Right atrium auricular region (tissue), 2 donors: Measurements from ENCODE around the gene ACTR2. TPM values are rescaled to one million over a fixed set of nuclear protein-coding genes. Genes with fewer than 3 reads are reported as not detected.
"Not testable (repeated sequence)": the region's sequence is repeated elsewhere in the genome, so short reads cannot be mapped to it uniquely, and the experiment has no call there.

Experiments used
- DNase-seq: peaks from one replicate; pipeline ENCODE4 v3.0.0-alpha.2; 2019; ENCODE audit warnings: low spot score
- H3K27ac ChIP-seq, 2 donors: fragments of 200-600 bp; sonication (generic); 1 replicate in 1 of 2; 2 replicates in 1 of 2; pipeline ENCODE4 v1.5.1; 2016 to 2019
- H3K27me3 ChIP-seq, 2 donors: fragments of 200-600 bp; sonication (generic); one replicate each; pipeline versions ENCODE4 v1.5.1 to v1.6.0; 2017 to 2019
- H3K36me3 ChIP-seq: fragments of 200-600 bp; sonication (generic); one replicate; pipeline ENCODE4 v1.5.1; 2016
- H3K4me1 ChIP-seq, 2 donors: fragments of 200-600 bp; sonication (generic); one replicate each; pipeline versions ENCODE4 v1.5.1 to v1.6.0; 2017 to 2019
- H3K4me3 ChIP-seq, 2 donors: fragments of 200-600 bp; sonication (generic); 1 replicate in 1 of 2; 2 replicates in 1 of 2; pipeline ENCODE4 v1.5.1; 2017 to 2019; ENCODE audit warnings: mild to moderate bottlenecking in 1 of 2, moderate library complexity in 1 of 2
- H3K9me3 ChIP-seq, 2 donors: fragments of 200-600 bp; sonication (generic); one replicate each; pipeline ENCODE4 v1.5.1; 2019
- CTCF ChIP-seq, 2 donors: fragments of 200-600 bp; sonication (generic); IDR thresholded peaks; one replicate each; pipeline ENCODE4 v1.5.1; 2019; ENCODE audit warnings: antibody characterized with exemption in 2 of 2
- total RNA-seq, 2 donors: library from RNA; depleted of rRNA; stranded (reverse); fragments of >200 nt; gene quantifications; one replicate each; pipeline ENCODE4 v1.1.0, GENCODE V29; 2016

The ACTR2 gene
- total RNA-seq, 2 donors from 2014 or later: 41.2 to 45.5 TPM

- H3K27me3 ChIP-seq: no peaks in the 10 kb centered on the region
- H3K9me3 ChIP-seq: no peaks in the 10 kb centered on the region
- peak in 1 of 2 donors; percentile 29 for TF ChIP-seq CTCF (IDR thresholded peaks at IDR 0.05)
- no peak overlapping the region for H3K27ac ChIP-seq
- peaks cover 7% of the 10 kb centered on the region for H3K36me3 ChIP-seq
- no peak for DNase-seq
- no peaks in the 10 kb centered on the region for H3K4me1 ChIP-seq
- no peak overlapping the region for H3K4me3 ChIP-seq
These were observed 28.4 kb downstream of the ACTR2 start for GRCh38 chr2:65256054-65256453.

- not testable (repeated sequence) for H3K4me1 ChIP-seq, H3K9me3 ChIP-seq, H3K4me3 ChIP-seq, H3K27ac ChIP-seq, DNase-seq, H3K27me3 ChIP-seq
- peaks cover 14% of the 10 kb centered on the region for H3K36me3 ChIP-seq
These were observed 30.2 kb downstream of the ACTR2 start for GRCh38 chr2:65257866-65258265.

- Histone ChIP-seq H3K27me3 (no peaks in the 10 kb centered on the region), H3K4me1 (peaks cover 0 to 8% of the 10 kb centered on the region in 2 donors)
These were observed 34.0 kb downstream of the ACTR2 start for GRCh38 chr2:65261676-65262075.

GRCh38 chr2:65263262-65263661, 35.6 kb downstream of the ACTR2 start:
- Histone ChIP-seq H3K27me3 (no peaks in the 10 kb centered on the region), H3K36me3 (peaks cover 19% of the 10 kb centered on the region), H3K27ac (no peak overlapping the region), H3K9me3 (no peaks in the 10 kb centered on the region), H3K4me3 (no peak overlapping the region), H3K4me1 (peaks cover 0 to 8% of the 10 kb centered on the region in 2 donors)
- no peak for TF ChIP-seq CTCF (IDR thresholded peaks at IDR 0.05)
- no peak for DNase-seq

More at GRCh38 chr2:65261676-65262075, 34.0 kb downstream of the ACTR2 start:
- DNase-seq: no peak
- peaks cover 7% of the 10 kb centered on the region for H3K36me3 ChIP-seq
- no peak overlapping the region for H3K4me3 ChIP-seq
- TF ChIP-seq CTCF (IDR thresholded peaks at IDR 0.05): no peak
- H3K9me3 ChIP-seq: no peaks in the 10 kb centered on the region
- no peak overlapping the region for H3K27ac ChIP-seq

GRCh38 chr2:65263986-65264385, 36.4 kb downstream of the ACTR2 start:
- Histone ChIP-seq H3K27me3 (no peaks in the 10 kb centered on the region), H3K27ac (no peak overlapping the region), H3K4me3 (no peak overlapping the region), H3K4me1 (peaks cover 0 to 8% of the 10 kb centered on the region in 2 donors), H3K9me3 (no peaks in the 10 kb centered on the region), H3K36me3 (peaks cover 22% of the 10 kb centered on the region)
- no peak for DNase-seq
- TF ChIP-seq CTCF (IDR thresholded peaks at IDR 0.05): no peak

GRCh38 chr2:65264821-65265670, 37.4 kb downstream of the ACTR2 start:
- DNase-seq: no peak
- H3K36me3 ChIP-seq: peaks cover 22% of the 10 kb centered on the region

More at GRCh38 chr2:65264821-65265670, 37.4 kb downstream of the ACTR2 start:
- H3K27me3 ChIP-seq: no peaks in the 10 kb centered on the region
- TF ChIP-seq CTCF (IDR thresholded peaks at IDR 0.05): peak; percentile 50 to 76
- no peak overlapping the region for H3K27ac ChIP-seq
- no peak overlapping the region for H3K4me3 ChIP-seq
- no peaks in the 10 kb centered on the region for H3K9me3 ChIP-seq
- H3K4me1 ChIP-seq: peaks cover 0 to 8% of the 10 kb centered on the region in 2 donors
